Skin of body (tissue), 2 donors: ENCODE results near the gene EEF1A1. TPM values are rescaled to one million over a fixed set of nuclear protein-coding genes. Genes with fewer than 3 reads are reported as not detected.
"Not testable (repeated sequence)": the region's sequence is repeated elsewhere in the genome, so short reads cannot be mapped to it uniquely, and the experiment has no call there.

ENCODE experiments used
- DNase-seq: peaks from one replicate; lab custom pipeline; 2025; lab: John Stamatoyannopoulos, UW
- total RNA-seq: library from RNA; depleted of rRNA; stranded (reverse); fragments of >200 nt; gene quantifications from one replicate; pipeline ENCODE4 v1.2.3, GENCODE V29; 2014

EEF1A1 gene
- total RNA-seq, 1 donor from 2014 or later, result 15,649 TPM

DNA sequence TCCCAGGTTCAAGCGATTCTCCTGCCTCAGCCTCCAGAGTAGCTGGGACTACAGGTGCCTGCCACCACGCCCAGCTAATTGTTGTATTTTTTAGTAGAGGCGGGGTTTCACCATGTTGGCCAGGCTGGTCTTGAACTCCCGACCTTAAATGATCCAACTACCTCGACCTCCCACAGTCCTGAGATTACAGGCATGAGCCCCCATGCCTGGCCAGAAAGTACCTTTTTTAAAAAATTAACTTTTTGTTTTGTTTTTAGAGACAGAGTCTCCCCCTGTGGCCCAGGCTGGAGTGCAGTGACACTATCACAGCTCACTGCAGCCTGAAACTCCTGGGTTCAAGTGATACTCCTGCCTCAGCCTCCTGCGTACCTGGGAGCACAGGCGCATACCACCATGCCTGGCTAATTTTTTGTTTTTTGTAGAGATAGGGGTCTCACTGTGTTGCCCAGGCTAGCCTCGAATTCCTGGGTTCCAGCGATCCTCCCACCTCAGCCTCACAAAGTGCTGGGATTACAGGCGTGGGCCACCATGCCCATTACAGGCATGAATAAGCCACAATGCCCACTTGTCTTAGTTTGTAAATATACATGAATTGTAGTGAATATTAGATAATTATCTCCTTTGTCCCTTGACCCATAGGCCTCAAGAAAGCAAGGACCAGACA is 17.4 kb upstream of the EEF1A1 start:
- no peak for DNase-seq

DNA sequence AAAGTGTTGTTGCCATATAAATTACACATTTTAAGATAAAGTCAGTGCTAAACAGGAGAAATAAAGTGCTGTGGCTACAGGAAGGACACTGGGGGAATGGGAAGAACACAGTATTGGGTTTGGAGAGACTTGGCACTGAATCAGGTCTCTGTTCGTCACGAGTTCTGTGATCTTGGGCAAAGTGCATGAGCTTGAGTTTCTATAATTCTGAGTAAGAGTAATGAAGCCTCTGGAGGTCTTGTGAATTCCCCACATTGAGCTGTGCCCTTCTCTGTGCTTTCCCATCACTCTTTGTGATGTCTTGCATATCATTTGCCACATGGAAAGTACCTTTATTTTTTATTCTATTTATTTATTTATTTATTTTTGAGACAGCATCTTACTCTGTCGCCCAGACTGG is 16.8 kb upstream of the EEF1A1 start:
- DNase-seq, result no peak

DNA sequence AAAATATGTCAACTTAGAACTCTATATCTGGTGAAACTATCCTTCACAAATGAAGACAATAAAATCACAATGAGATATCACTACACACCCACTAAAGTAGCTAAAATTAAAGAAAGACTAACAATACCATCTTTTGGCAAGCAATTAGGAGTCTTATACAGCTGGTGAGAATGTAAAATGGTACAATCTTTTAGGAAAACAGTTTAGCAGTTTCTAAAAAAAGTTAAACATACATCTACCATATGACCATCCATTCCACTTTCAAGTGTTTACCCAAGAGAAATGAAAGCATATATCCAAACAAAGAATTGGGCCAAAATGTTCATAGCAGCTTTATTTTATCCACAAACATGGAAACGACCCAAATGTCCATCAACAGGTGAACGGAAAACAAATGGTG is 13.8 kb upstream of the EEF1A1 start:
- no peak for DNase-seq

DNA sequence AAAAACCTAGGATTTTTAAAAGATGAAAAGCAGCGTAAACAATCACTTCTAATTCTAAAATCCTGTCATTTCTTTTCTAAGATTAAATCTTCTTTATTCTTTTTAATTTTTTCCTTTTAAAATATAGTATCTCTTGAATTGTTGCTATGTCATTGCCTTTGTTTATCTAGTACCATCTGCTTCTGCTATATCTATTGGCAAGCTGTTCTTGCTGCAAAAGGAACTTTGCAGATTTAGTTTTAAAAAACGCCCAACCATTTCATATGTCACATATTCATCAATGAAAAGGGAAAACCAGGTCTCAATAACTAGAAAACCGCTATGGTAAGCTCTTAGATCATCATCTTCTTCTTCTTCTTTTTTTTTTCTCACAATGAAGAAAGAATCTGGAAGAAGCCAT is 11.5 kb upstream of the EEF1A1 start:
- no peak for DNase-seq

DNA sequence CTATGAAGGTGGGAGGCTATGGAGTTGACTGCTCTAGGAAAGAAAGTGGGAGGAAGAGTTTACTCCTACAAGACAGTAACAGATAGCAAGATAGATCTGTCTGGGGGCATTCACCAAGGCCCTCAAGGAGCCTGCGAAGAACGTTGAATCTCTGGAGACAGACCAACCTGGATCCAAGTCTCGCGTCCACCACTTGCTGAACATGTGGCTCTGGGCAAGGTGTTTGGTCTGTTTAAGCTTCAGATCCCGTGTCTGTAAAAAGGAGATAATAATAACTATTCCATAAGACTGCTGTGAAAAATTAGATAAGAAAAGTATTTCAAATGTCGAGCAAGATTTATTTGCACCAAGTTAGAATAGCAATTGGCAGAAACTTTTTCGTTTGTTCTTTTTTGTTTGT is 8.1 kb upstream of the EEF1A1 start:
- no peak for DNase-seq

DNA sequence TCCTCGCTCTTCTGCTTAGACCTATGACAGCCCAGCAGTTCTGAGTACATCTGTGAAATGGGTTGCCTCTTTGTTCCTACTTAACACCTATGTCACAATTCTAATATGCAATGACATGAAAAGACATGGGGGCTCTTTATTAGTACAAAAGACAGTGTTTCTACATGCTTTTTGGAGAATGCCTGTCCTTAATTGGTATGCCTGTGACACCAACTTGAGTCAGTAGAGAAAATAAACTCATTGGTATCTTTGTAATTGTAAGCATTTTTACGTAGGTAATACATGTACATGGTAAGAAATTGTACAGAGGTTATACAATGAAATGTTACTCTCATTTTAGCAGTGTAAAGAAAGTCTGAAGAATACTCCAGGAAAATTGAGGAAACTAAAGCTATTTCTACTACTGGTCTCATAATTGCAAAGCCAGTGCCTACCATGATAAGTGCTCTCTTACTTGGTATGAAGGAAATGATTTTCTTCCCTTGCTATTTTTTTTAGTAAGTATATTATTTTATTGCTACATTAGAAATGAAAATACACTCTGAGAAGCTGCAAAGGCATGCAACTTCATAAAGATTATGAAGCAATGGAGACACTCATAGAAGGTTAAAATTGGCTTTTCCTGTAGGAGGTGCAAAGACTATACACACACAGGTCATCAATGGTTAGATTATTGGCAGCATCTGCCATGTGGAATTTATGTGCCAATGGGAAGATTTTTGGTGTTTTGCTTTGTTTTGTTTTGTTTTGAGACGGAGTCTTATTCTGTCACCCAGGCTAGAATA is 4.9 kb upstream of the EEF1A1 start:
- no peak for DNase-seq

DNA sequence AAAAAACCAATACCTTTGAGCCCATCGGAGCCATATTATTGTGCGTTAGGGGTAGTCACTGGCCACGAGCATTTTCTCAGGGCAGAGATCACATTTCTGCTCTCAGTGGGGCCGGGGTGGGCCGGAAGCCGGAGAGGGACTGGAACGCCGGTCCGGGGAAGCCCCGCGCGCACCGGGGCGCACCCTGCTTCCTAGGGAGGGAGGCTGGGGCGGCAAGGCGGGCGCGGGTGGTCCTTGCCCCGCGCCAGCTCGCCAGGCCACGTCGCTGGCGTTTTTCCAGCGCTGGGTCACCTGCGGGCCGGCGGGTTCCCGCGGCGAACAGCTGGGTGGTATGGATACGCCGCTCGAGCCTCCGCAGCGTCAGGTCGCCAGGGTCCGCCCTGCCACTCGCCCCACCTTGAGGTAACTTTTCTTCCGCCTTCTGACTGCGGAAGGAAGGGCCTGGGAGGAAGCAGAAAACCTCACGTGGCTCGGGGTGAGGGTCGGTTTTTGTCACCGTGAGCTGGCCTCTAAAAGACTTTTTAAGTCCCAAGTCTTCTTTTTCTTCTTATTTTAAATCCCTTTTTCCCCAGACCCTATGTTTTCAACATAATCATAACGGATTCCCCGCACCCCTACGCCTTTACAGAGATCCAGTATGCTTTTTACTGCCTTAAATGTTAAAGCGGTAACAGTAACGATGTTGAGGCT is 2.7 kb upstream of the EEF1A1 start:
- peak; percentile 43 for DNase-seq

DNA sequence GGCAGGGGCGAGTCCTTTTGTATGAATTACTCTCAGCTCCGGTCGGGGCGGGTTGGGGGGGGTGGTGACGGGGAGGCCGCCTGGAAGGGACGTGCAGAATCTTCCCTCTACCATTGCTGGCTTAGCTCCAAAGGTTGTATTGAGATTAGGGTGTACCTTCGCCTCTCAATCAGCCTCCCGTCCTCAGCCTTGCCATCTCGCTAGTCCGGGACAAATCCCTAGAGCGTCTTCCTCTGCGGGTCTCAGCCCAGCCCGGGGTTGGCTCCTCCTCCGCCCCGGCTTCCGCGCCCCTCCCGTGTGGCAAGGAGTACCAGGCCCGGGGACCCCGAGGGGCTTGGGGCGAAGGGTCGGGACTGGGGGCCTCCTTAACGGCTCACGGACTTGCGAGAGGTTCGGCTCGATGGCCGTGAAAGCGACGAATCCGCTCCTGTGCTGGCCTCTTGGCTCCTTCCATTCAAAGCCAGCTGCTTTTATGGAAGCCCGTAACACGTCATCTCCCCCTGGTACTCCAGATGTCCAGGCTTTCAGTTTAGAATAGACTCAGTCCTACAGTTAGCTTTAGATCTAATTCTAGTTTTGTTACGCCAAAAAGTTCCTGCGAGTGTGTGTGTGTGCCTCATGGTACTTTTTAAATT is 636 bp upstream of the EEF1A1 start:
- DNase-seq, result peak; percentile 97

DNA sequence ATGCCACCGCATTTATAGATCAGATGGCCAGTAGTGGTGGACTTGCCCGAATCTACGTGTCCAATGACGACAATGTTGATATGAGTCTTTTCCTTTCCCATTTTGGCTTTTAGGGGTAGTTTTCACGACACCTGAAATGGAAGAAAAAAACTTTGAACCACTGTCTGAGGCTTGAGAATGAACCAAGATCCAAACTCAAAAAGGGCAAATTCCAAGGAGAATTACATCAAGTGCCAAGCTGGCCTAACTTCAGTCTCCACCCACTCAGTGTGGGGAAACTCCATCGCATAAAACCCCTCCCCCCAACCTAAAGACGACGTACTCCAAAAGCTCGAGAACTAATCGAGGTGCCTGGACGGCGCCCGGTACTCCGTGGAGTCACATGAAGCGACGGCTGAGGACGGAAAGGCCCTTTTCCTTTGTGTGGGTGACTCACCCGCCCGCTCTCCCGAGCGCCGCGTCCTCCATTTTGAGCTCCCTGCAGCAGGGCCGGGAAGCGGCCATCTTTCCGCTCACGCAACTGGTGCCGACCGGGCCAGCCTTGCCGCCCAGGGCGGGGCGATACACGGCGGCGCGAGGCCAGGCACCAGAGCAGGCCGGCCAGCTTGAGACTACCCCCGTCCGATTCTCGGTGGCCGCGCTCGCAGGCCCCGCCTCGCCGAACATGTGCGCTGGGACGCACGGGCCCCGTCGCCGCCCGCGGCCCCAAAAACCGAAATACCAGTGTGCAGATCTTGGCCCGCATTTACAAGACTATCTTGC is 725 bp downstream of the EEF1A1 start:
- DNase-seq, result peak; percentile 58

DNA sequence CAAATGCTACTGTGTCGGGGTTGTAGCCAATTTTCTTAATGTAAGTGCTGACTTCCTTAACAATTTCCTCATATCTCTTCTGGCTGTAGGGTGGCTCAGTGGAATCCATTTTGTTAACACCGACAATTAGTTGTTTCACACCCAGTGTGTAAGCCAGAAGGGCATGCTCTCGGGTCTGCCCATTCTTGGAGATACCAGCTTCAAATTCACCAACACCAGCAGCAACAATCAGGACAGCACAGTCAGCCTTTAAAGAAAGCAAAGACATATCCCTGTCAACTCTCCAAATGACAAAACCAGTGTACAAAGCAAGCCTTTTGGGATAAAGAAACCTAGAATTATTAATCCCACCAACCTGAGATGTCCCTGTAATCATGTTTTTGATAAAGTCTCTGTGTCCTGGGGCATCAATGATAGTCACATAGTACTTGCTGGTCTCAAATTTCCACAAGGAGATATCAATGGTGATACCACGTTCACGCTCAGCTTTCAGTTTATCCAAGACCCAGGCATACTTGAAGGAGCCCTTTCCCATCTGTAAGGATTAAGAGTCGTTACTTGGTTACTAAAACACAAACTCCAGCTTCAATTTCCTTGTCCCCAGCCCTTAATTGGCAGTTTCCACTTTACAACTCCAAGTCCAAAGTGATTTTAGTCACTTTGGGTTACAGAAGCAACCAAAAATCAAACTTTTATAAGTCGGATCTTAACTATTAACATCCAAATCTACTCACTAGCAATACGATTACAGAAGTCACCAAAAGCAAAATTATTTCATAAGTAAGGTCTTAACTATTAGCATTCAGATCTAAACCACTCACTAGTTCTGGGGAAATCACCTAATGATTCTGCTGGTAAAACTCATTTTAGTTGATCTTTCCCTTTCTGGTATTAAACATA is 1.6 kb downstream of the EEF1A1 start:
- not testable (repeated sequence) for DNase-seq

DNA sequence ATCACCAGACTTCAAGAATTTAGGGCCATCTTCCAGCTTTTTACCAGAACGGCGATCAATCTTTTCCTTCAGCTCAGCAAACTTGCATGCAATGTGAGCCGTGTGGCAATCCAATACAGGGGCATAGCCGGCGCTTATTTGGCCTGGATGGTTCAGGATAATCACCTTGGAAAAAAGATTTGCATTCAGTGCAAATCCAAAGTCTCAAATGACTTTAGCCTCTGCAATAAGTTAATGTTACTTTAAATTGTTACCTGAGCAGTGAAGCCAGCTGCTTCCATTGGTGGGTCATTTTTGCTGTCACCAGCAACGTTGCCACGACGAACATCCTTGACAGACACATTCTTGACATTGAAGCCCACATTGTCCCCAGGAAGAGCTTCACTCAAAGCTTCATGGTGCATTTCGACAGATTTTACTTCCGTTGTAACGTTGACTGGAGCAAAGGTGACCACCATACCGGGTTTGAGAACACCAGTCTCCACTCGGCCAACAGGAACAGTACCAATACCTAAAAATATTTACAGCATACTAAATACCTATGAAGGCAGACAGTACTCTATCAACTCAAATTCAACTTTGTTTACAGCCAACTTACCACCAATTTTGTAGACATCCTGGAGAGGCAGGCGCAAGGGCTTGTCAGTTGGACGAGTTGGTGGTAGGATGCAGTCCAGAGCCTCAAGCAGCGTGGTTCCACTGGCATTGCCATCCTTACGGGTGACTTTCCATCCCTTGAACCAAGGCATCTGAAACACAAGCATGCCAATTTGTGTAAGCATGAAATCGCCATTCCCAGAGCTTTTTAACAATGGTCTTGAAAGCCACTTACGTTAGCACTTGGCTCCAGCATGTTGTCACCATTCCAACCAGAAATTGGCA is 2.5 kb downstream of the EEF1A1 start:
- not testable (repeated sequence) for DNase-seq

DNA sequence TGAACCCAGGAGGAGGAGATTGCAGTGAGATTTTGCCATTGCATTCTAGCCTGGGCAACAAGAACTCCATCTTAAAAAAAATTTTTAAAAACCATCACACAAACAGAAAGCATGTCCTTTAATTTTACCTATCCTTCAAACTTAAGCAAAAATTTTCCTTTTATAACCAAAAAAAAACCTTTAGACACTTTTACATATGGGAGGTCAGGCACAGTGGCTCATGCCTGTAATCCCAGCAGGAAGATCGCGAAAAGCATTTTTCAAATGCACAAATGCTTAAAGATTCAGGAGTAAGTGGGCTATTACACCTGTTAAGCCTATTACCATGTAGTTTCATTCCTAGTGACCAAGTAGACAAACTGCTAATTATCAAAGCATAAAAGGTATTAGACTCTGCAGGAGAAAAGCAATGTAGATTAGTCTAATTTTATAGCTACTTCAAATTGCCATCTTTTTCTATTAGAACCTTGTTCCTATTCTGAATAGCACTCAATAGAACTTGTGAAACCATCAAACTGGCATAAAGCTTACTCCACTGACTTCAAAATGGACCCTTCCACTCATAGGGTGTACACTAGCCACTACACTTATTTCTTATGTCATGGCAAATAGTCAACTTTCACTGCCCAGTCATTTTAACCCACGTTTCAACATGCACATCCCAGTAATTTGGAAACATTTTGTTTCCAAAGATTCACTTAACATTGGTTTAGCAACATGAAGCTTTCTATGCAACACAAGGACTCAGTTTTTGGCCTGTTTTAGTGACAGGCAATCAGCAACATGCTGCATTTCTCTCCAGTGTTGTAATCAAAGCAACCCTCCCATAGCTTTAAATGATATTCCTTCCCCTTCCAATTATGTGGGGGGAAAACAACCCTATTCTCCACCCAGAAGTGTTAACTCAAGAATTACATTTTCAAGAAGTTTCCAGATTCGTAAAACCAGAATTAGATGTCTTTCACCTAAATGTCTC is 4.0 kb downstream of the EEF1A1 start:
- DNase-seq, result no peak

DNA sequence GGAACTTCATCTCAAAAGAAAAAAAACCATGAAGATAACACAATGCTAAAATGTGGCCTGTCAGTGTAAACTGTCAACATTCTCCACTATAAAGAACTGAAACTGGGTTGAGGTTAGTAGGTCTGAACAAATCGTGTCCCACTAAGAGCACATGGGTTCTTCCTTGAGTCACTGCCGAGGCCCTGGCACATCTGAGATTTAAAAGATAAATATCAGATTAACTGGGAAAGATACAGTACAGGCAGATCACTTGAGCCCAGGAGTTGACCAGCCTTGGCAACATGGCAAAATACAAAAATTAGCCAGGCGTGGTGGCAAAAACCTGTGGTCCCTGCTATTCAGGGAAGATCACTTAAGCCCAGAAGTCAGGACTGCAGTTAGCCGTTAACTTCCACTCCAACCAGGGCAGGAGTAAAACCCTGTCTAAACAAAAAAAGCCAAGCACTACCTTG is 5.6 kb downstream of the EEF1A1 start:
- no peak for DNase-seq

DNA sequence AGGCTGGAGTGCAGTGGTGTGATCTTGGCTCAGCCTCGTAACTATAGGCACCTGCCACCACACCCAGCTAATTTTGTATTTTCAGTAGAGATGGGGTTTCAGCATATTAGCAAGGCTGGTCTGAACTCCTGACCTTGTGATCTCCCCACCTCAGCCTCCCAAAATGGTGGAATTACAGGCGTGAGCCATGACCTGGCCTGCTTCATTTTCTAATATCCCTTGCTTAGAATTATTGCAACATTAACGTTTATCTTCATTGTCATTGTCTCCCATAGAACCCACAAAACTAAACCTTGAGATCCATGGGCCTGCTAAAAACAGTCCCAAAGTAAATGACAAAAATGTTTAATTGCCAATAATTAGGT is 6.1 kb downstream of the EEF1A1 start:
- no peak for DNase-seq

DNA sequence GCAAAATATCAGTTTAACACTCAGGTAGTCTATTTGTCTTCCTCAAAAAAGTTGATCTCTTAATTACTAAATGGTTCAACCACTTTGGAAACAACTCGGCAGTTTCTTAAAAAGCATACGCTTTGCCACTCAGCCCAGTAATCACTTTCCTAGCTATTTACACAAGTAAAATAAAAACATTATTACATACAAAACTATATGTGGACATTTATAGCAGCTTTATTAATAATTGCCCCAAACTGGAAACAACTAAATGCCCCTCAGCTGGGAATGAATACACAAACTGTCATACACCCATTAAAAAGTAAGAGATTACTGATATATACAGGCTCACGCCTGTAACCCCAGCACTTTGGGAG is 7.4 kb downstream of the EEF1A1 start:
- no peak for DNase-seq

DNA sequence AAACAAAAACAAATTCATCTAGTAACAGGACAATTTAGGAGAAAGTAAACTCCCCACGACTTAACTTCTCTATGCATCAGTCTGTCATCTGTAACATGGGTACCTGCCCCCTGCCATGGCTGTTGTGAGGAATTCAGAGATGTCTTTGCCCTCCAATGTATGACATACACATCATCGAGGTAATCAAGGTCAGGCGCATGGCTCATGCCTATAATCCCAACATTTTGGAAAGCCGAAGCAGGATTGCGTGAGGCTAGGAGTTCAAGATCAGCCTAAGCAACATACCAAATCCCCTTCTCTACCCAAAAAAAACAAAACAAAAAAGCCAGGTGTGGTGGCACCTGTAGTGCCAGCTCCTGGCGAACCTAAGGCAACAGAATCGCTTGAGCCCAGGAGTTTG is 9.0 kb downstream of the EEF1A1 start:
- no peak for DNase-seq

DNA sequence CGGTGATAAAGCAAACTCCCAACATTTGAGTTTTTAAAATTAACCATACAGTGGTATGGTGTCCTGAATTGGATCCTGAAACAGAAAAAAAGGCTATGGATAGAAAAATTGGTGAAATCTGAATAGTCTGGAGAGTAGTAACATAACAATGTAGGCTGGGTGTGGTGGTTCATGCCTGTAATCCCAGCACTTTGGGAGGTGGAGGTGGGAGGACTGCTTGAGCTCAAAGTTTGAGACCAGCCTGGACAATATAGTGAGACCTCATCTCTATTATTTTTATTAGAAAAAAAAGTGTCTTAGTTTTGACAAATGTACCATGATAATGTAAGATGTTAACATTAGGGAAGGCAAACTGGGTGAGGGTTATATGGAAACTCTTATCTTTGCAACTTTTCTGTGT is 11.0 kb downstream of the EEF1A1 start:
- DNase-seq, result no peak

DNA sequence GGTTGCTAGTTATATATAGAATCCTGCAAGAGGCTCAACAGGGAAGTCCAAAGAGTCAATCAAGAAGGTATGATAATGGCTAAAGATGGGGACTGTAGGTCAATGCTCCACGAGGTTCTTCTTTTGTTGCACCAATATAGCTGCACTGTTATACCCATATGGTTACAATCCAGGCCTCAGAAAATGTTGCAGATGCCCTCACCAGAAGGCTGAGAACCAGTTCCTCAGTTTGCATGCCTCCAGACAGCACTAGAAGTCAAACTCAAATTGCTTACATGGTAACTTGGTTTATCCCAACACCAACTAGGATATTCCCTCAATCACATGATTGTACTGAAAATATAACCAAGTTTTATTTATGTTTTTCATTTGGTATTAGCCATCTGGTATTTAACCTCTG is 12.1 kb downstream of the EEF1A1 start:
- DNase-seq, result no peak
